HEK293 (cell line): ENCODE results near the gene ANO6.

Experiments used
- CTCF ChIA-PET: fragments of 350-600 bp; formaldehyde crosslinking; extraction: SDS; loops from one replicate; lab custom pipeline; 2021; ENCODE audit warnings: antibody characterized with exemption; lab: Yijun Ruan, JAX
- POLR2A ChIA-PET: fragments of 300-600 bp; formaldehyde crosslinking; extraction: SDS; loops from one replicate; lab custom pipeline; 2020; ENCODE audit warnings: antibody characterized with exemption, inconsistent platforms; lab: Yijun Ruan, JAX
- H3K27ac ChIP-seq: fragments of 200-500 bp; sonication (Bioruptor generic); 2 replicates; pipeline ENCODE4 v1.5.1; 2014; ENCODE audit warnings: low read depth, low read length, control low read depth, inconsistent platforms; ENCODE audit errors: extremely low read depth
- H3K36me3 ChIP-seq, 2 experiments: fragments of 200-500 bp in 1 of 2; sonication (Bioruptor generic) in 1 of 2; 1 replicate in 1 of 2; 2 replicates in 1 of 2; pipeline ENCODE4 v1.5.1; 2014 to 2017; ENCODE audit warnings: inconsistent platforms in 2 of 2, low read length in 2 of 2; ENCODE audit not compliant: control insufficient read depth in 2 of 2, insufficient read depth in 1 of 2
- H3K4me1 ChIP-seq: fragments of 200-500 bp; sonication (Bioruptor generic); 2 replicates; pipeline ENCODE4 v1.5.1; 2014; ENCODE audit warnings: mild to moderate bottlenecking, low read length, inconsistent platforms; ENCODE audit not compliant: control insufficient read depth, insufficient read depth
- H3K4me3 ChIP-seq: 2 replicates; pipeline ENCODE4 v1.5.1; 2011; ENCODE audit warnings: low read depth, mild to moderate bottlenecking, control low read depth, low read length, moderate library complexity
- H3K9me3 ChIP-seq: fragments of 200-500 bp; sonication (Bioruptor generic); 2 replicates; pipeline ENCODE4 v1.5.1; 2014; ENCODE audit warnings: low read depth, low read length, inconsistent platforms; ENCODE audit not compliant: control insufficient read depth, insufficient read depth
- BCL11A ChIP-seq: fragments of 450-650 bp; formaldehyde crosslinking; IDR thresholded peaks from 2 replicates; pipeline ENCODE4 v1.5.1; 2016; ENCODE audit warnings: low read depth, missing biosample characterization, missing genetic modification characterization
- KLF10 ChIP-seq: fragments of 450-650 bp; IDR thresholded peaks from 2 replicates; pipeline ENCODE4 v1.5.1; 2018; ENCODE audit warnings: missing biosample characterization, mild to moderate bottlenecking, missing genetic modification characterization
- ZBTB17 ChIP-seq: fragments of 450-650 bp; formaldehyde crosslinking; IDR thresholded peaks from 2 replicates; pipeline ENCODE4 v1.5.1; 2016; ENCODE audit warnings: missing biosample characterization, missing genetic modification characterization
- ZFP69B ChIP-seq: fragments of 450-650 bp; formaldehyde crosslinking; IDR thresholded peaks from 2 replicates; pipeline ENCODE4 v1.5.1; 2016; ENCODE audit warnings: missing biosample characterization, missing genetic modification characterization
- ZNF133 ChIP-seq: fragments of 450-650 bp; formaldehyde crosslinking; IDR thresholded peaks from 2 replicates; pipeline ENCODE4 v1.5.1; 2016; ENCODE audit warnings: missing biosample characterization, missing genetic modification characterization
- ZNF146 ChIP-seq: fragments of 450-650 bp; formaldehyde crosslinking; IDR thresholded peaks from 2 replicates; pipeline ENCODE4 v1.5.1; 2016; ENCODE audit warnings: missing biosample characterization, missing genetic modification characterization
- ZNF157 ChIP-seq: fragments of 450-650 bp; formaldehyde crosslinking; IDR thresholded peaks from 2 replicates; pipeline ENCODE4 v1.5.1; 2016; ENCODE audit warnings: missing biosample characterization, missing genetic modification characterization
- ZNF16 ChIP-seq: fragments of 450-650 bp; formaldehyde crosslinking; IDR thresholded peaks from 2 replicates; pipeline ENCODE4 v1.5.1; 2016; ENCODE audit warnings: low read depth, missing biosample characterization, missing genetic modification characterization
- ZNF324 ChIP-seq: fragments of 450-650 bp; formaldehyde crosslinking; IDR thresholded peaks from 2 replicates; pipeline ENCODE4 v1.5.1; 2016; ENCODE audit warnings: missing biosample characterization, missing genetic modification characterization
- ZNF426 ChIP-seq: fragments of 450-650 bp; formaldehyde crosslinking; IDR thresholded peaks from 2 replicates; pipeline ENCODE4 v1.5.1; 2017; ENCODE audit warnings: missing biosample characterization, missing genetic modification characterization, mild to moderate bottlenecking, inconsistent platforms, moderate library complexity
- ZNF433 ChIP-seq: fragments of 450-650 bp; formaldehyde crosslinking; IDR thresholded peaks from 2 replicates; pipeline ENCODE4 v1.5.1; 2016; ENCODE audit warnings: missing biosample characterization, missing genetic modification characterization, low read depth
- ZNF658 ChIP-seq: fragments of 450-650 bp; formaldehyde crosslinking; IDR thresholded peaks from 2 replicates; pipeline ENCODE4; 2016; ENCODE audit warnings: missing biosample characterization, missing genetic modification characterization
- ZNF837 ChIP-seq: fragments of 450-650 bp; formaldehyde crosslinking; IDR thresholded peaks from 2 replicates; pipeline ENCODE4 v1.5.1; 2016; ENCODE audit warnings: missing biosample characterization, missing genetic modification characterization
- TF ChIP-seq, protein P1 (sequence below): fragments of 450-650 bp; formaldehyde crosslinking; IDR thresholded peaks from 2 replicates; pipeline ENCODE4 v1.5.1; 2016; ENCODE audit warnings: missing biosample characterization, missing genetic modification characterization
- TF ChIP-seq, protein P2 (sequence below): fragments of 450-650 bp; formaldehyde crosslinking; IDR thresholded peaks from 2 replicates; pipeline ENCODE4 v1.5.1; 2016; ENCODE audit warnings: missing biosample characterization, missing genetic modification characterization, low read depth
- TF ChIP-seq, protein P3 (sequence below): fragments of 450-650 bp; formaldehyde crosslinking; IDR thresholded peaks from 2 replicates; pipeline ENCODE4 v1.5.1; 2017; ENCODE audit warnings: missing biosample characterization, missing genetic modification characterization
- TF ChIP-seq, protein P4 (sequence below): fragments of 450-650 bp; formaldehyde crosslinking; IDR thresholded peaks from 2 replicates; pipeline ENCODE4 v1.5.1; 2016; ENCODE audit warnings: missing biosample characterization, missing genetic modification characterization
- TF ChIP-seq, protein P5 (sequence below): fragments of 450-650 bp; formaldehyde crosslinking; IDR thresholded peaks from 2 replicates; pipeline ENCODE4 v1.5.1; 2016; ENCODE audit warnings: missing biosample characterization, missing genetic modification characterization
- TF ChIP-seq, protein P6 (sequence below): fragments of 450-650 bp; formaldehyde crosslinking; IDR thresholded peaks from 2 replicates; pipeline ENCODE4 v1.5.1; 2016; ENCODE audit warnings: missing biosample characterization, missing genetic modification characterization, borderline replicate concordance

ANO6 gene

DNA sequence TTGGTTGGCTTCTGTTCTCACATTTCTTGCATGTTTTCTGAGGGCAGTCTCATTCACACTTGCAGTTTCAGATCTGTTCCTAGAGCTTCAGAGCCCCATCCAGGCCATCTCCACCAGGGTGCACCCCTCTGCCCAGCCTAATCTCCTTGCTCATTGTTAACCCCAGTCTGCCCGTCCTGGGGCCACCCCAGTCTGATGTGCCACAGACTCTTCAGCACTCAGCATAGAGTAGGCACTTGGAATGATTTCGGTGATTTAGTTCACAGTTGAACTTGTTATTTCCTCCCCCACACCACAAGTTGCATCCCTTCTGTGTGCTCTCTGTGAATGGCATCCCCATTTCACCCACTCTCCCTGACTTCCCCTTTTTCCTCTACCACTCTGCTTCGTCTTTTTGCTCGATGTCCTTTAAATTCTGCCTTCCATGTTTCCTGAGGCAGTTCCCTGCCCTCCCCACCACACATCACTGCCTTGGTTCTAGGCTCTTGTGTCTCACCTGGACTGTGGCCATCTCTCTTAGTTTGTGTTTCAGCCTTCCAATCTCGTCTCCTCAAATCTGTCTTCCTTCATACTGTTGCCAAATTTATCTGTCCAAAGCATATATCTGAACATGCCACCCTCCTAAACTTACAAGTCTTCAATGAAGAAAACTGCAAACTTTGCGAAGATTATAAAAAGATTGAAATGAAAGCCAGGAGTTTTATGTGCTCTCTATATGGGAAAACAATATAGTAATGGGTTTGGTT lies 41.5 kb downstream of the ANO6 start:
- H3K9me3 ChIP-seq, result no peaks in the 10 kb centered on the region
- H3K27ac ChIP-seq, result no peak overlapping the region
- CTCF ChIA-PET, result interaction anchor here (1.1 to 1.3 kb wide), 2 partner anchors 42 to 130 kb away, joined by 3 read pairs; no protein-coding TSS in a partner anchor
- no peaks in the 10 kb centered on the region for H3K36me3 ChIP-seq
- POLR2A ChIA-PET, result no interaction called here
- H3K4me1 ChIP-seq, result peaks cover 3% of the 10 kb centered on the region; the same call in 1 of the 2 replicates
- no peak overlapping the region for H3K4me3 ChIP-seq
- TF ChIP-seq ZNF133 (tag by site-specific recombination) (no peak), ZNF837 (tag by site-specific recombination) (no peak), ZNF433 (no peak), BCL11A (tag by site-specific recombination) (no peak), ZNF157 (tag by site-specific recombination) (no peak), ZNF16 (no peak), ZBTB17 (tag by site-specific recombination) (no peak), ZNF658 (tag by site-specific recombination) (no peak), ZNF324 (tag by site-specific recombination) (no peak), ZNF146 (tag by site-specific recombination) (no peak), ZFP69B (tag by site-specific recombination) (no peak), ZNF426 (tag by site-specific recombination) (no peak), KLF10 (no peak)
- TF ChIP-seq, protein P1, sequence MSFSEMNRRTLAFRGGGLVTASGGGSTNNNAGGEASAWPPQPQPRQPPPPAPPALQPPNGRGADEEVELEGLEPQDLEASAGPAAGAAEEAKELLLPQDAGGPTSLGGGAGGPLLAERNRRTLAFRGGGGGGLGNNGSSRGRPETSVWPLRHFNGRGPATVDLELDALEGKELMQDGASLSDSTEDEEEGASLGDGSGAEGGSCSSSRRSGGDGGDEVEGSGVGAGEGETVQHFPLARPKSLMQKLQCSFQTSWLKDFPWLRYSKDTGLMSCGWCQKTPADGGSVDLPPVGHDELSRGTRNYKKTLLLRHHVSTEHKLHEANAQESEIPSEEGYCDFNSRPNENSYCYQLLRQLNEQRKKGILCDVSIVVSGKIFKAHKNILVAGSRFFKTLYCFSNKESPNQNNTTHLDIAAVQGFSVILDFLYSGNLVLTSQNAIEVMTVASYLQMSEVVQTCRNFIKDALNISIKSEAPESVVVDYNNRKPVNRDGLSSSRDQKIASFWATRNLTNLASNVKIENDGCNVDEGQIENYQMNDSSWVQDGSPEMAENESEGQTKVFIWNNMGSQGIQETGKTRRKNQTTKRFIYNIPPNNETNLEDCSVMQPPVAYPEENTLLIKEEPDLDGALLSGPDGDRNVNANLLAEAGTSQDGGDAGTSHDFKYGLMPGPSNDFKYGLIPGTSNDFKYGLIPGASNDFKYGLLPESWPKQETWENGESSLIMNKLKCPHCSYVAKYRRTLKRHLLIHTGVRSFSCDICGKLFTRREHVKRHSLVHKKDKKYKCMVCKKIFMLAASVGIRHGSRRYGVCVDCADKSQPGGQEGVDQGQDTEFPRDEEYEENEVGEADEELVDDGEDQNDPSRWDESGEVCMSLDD (tag by site-specific recombination), result no peak
- TF ChIP-seq, protein P2, sequence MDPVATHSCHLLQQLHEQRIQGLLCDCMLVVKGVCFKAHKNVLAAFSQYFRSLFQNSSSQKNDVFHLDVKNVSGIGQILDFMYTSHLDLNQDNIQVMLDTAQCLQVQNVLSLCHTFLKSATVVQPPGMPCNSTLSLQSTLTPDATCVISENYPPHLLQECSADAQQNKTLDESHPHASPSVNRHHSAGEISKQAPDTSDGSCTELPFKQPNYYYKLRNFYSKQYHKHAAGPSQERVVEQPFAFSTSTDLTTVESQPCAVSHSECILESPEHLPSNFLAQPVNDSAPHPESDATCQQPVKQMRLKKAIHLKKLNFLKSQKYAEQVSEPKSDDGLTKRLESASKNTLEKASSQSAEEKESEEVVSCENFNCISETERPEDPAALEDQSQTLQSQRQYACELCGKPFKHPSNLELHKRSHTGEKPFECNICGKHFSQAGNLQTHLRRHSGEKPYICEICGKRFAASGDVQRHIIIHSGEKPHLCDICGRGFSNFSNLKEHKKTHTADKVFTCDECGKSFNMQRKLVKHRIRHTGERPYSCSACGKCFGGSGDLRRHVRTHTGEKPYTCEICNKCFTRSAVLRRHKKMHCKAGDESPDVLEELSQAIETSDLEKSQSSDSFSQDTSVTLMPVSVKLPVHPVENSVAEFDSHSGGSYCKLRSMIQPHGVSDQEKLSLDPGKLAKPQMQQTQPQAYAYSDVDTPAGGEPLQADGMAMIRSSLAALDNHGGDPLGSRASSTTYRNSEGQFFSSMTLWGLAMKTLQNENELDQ (tag by site-specific recombination), result no peak
- TF ChIP-seq, protein P3, sequence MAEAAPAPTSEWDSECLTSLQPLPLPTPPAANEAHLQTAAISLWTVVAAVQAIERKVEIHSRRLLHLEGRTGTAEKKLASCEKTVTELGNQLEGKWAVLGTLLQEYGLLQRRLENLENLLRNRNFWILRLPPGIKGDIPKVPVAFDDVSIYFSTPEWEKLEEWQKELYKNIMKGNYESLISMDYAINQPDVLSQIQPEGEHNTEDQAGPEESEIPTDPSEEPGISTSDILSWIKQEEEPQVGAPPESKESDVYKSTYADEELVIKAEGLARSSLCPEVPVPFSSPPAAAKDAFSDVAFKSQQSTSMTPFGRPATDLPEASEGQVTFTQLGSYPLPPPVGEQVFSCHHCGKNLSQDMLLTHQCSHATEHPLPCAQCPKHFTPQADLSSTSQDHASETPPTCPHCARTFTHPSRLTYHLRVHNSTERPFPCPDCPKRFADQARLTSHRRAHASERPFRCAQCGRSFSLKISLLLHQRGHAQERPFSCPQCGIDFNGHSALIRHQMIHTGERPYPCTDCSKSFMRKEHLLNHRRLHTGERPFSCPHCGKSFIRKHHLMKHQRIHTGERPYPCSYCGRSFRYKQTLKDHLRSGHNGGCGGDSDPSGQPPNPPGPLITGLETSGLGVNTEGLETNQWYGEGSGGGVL (tag by site-specific recombination), result no peak
- TF ChIP-seq, protein P4, sequence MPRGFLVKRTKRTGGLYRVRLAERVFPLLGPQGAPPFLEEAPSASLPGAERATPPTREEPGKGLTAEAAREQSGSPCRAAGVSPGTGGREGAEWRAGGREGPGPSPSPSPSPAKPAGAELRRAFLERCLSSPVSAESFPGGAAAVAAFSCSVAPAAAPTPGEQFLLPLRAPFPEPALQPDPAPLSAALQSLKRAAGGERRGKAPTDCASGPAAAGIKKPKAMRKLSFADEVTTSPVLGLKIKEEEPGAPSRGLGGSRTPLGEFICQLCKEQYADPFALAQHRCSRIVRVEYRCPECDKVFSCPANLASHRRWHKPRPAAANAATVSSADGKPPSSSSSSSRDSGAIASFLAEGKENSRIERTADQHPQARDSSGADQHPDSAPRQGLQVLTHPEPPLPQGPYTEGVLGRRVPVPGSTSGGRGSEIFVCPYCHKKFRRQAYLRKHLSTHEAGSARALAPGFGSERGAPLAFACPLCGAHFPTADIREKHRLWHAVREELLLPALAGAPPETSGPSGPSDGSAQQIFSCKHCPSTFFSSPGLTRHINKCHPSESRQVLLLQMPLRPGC (tag by site-specific recombination), result no peak
- TF ChIP-seq, protein P5, sequence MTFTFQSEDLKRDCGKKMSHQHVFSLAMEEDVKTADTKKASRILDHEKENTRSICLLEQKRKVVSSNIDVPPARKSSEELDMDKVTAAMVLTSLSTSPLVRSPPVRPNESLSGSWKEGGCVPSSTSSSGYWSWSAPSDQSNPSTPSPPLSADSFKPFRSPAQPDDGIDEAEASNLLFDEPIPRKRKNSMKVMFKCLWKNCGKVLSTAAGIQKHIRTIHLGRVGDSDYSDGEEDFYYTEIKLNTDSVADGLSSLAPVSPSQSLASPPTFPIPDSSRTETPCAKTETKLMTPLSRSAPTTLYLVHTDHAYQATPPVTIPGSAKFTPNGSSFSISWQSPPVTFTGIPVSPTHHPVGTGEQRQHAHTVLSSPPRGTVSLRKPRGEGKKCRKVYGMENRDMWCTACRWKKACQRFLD (tag by site-specific recombination), result no peak
- TF ChIP-seq, protein P6, sequence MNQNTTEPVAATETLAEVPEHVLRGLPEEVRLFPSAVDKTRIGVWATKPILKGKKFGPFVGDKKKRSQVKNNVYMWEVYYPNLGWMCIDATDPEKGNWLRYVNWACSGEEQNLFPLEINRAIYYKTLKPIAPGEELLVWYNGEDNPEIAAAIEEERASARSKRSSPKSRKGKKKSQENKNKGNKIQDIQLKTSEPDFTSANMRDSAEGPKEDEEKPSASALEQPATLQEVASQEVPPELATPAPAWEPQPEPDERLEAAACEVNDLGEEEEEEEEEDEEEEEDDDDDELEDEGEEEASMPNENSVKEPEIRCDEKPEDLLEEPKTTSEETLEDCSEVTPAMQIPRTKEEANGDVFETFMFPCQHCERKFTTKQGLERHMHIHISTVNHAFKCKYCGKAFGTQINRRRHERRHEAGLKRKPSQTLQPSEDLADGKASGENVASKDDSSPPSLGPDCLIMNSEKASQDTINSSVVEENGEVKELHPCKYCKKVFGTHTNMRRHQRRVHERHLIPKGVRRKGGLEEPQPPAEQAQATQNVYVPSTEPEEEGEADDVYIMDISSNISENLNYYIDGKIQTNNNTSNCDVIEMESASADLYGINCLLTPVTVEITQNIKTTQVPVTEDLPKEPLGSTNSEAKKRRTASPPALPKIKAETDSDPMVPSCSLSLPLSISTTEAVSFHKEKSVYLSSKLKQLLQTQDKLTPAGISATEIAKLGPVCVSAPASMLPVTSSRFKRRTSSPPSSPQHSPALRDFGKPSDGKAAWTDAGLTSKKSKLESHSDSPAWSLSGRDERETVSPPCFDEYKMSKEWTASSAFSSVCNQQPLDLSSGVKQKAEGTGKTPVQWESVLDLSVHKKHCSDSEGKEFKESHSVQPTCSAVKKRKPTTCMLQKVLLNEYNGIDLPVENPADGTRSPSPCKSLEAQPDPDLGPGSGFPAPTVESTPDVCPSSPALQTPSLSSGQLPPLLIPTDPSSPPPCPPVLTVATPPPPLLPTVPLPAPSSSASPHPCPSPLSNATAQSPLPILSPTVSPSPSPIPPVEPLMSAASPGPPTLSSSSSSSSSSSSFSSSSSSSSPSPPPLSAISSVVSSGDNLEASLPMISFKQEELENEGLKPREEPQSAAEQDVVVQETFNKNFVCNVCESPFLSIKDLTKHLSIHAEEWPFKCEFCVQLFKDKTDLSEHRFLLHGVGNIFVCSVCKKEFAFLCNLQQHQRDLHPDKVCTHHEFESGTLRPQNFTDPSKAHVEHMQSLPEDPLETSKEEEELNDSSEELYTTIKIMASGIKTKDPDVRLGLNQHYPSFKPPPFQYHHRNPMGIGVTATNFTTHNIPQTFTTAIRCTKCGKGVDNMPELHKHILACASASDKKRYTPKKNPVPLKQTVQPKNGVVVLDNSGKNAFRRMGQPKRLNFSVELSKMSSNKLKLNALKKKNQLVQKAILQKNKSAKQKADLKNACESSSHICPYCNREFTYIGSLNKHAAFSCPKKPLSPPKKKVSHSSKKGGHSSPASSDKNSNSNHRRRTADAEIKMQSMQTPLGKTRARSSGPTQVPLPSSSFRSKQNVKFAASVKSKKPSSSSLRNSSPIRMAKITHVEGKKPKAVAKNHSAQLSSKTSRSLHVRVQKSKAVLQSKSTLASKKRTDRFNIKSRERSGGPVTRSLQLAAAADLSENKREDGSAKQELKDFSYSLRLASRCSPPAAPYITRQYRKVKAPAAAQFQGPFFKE (tag by site-specific recombination), result no peak
